Activated CD4-positive, CD25-positive, alpha-beta regulatory T cell treated with anti-CD3 and anti-CD28 coated beads, Interleukin-2, amount 50 U/mL, for 16 hours (primary cell): ENCODE results near the gene DGKQ.
"Not testable (repeated sequence)": the region's sequence is repeated elsewhere in the genome, so short reads cannot be mapped to it uniquely, and the experiment has no call there.

Experiments used
- DNase-seq: peaks from one replicate; pipeline ENCODE4 v3.0.0-alpha.2; 2020; ENCODE audit warnings: low read depth, low spot score

Gene DGKQ

DNA sequence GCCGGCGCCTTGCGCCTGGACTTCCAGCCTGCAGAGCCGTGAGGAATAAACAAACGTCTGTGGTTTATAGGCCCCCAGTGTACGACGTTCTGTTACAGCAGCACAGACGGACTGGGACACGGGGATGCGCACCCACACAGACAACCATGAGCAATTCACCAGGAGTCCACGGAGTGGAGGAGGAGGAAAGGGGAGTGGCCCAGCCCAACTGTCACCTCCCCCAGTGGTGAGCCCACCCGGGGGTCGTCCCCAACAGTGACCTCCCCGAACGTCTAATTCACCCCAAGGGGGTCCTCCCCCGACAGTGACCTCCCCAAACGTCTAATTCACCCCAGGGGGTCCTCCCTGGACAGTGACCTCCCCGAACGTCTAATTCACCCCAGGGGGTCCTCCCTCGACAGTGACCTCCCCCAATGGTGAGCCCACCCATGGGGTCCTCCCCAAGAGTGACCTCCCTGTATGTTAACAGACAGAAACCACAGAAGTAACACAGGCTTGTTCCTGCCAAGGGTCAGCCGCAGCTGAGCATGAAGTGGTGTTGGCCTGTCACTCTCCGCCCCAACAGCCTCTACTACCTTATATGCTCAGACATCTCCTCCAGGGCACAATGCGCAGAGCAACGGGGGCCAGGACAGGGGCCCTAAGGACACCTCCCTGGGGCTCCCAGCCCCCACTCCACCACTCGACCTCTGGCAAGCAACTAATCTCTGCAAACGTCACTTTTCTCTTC is 47.4 kb downstream of the DGKQ start:
- DNase-seq: no peak

DNA sequence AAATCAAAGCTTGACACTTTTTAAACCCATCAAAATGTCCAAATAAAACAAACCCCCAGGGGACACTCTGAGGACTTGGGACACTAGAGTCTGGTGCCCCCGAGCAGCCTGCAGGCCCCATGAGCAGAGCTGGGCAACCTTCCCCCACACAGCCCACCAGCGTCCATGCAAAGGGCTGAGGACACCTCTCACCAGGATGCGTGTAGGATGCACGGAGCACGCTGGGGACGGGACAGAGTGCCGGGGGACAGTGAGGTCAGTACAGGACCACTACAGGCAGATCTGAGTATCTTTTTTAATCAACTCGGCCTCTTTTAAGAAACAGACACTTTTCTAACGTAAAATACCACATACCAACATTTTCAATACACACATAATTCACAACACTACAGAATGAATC is 48.2 kb downstream of the DGKQ start:
- DNase-seq: no peak

DNA sequence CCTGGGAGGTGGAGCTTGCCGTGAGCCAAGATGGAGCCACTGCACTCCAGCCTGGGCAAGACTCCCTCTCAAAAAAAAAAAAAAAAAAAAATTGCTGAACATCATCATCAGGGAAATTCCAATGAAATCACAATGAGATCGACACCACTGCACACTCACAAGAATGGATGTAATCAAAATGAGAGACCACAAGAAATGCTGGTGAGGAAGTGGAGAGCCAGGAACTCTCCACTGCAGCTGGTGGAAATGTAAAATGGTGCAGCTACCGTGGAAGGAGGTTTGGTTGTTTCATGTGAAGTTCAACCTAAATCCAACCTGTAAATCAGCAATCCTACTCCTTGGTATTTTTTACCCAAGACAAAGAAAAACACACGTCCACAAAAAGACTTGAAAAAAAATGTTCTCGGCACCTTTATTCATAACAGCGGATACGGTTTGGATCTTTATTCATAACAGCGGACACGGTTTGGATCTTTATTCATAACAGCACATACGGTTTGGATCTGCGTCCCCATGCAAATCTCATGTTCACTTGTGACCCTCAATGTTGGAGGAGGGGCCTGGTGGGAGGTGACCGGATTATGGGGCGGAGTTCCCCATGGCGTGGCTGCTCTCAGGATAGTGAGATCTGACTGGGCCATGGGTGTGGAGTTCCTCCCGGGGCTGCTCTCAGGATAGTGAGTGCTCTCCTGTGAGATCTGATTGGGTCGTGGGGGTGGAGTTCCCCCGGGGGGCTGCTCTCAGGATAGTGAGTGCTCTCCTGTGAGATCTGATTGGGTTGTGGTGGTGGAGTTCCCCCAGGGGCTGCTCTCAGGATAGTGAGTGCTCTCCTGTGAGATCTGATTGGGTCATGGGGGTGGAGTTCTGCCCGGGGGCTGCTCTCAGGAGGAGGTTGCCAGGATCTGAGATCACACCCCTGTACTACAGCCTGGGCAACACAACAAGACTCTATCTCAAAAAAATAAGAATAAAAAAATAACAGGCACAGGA is 49.0 kb downstream of the DGKQ start:
- DNase-seq: no peak

DNA sequence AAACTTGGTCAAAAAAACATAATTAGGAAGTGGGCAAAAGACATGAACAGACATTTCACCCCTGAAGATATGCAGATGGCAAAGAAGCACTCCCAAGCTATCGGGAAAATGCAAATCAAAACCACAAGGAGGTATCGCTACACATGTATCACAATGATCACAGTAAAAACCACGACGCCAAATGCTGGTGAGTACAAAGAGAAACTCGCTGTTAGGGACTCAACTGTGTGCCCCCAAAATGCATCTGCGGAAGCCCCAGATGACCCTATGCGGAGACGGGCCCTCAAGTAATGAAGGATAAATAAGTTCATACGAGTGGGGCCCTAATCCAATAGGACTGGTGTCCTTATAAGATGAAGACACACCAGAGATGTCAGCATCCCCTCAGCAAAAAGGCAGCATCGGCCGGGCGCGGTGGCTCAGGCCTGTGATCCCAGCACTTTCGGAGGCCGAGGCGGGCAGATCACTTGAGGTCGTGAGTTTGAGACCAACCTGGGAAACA is 51.5 kb downstream of the DGKQ start:
- DNase-seq: no peak

DNA sequence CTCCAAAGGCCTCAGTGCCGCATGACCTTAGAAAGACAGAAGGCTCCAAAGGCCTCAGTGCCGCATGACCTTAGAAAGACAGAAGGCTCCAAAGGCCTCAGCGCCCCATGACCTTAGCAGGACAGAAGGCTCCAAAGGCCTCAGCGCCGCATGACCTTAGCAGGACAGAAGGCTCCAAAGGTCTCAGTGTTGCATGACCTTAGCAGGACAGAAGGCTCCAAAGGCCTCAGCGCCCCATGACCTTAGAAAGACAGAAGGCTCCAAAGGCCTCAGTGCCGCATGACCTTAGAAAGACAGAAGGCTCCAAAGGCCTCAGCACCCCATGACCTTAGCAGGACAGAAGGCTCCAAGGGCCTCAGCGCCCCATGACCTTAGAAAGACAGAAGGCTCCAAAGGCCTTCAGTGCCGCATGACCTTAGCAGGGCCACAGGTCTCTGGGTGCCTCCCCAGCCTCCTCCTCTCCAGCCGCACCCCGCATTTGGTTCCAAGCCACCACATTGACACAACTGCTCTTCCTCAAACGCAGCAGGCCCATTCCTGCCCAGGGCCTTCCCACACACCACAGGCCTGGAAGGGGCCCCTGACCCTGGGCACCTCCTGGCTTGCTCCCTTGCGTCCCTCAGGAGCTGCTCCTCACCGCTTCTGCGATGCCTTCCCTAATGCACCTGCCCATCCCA is 54.2 kb downstream of the DGKQ start:
- not testable (repeated sequence) for DNase-seq

DNA sequence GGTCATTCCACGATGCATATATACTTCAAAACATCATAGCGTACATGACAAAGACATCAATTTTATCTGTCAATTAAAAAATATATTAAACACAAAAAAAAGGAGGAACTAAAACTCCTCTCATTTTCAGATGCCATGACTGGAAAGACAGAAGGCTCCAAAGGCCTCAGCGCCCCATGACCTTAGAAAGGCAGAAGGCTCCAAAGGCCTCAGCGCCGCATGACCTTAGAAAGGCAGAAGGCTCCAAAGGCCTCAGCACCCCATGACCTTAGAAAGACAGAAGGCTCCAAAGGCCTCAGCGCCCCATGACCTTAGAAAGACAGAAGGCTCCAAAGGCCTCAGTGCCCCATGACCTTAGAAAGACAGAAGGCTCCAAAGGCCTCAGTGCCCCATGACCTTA is 54.8 kb downstream of the DGKQ start:
- DNase-seq: not testable (repeated sequence)

DNA sequence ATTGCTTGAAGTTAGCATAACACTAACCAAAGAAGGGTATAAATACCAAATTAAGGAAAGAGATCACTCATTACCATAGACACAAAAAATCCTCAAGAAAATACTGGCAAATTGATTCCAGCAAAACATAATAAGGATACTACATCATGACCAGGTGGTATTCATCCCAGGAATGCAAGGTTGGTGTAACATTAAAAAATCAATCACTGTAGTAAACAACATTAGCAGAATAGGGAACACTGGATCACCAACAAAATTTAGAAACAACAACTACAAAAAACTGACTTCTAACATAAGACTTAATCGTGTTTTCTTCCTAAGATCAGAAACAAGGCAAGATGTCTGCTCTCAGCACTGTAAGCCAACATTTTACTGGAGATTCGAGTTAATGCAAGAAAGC is 55.4 kb downstream of the DGKQ start:
- no peak for DNase-seq

DNA sequence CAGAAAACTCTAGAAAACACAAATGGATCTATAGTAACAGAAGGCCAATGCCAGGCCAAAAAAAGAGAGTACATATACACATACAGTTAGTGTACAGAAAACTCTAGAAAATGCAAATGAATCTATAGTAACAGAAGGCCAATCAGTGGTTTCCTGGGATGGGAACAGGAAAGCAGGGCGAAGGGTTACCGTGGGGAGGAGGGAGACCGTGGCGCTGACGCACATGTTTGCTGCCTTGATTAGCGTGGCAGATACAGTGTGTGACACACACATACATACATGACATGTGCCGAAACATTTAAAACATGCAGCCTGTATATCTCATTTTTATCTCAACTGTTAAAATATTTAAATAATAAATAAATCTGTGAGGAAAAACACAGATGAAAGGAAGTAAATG is 55.9 kb downstream of the DGKQ start:
- DNase-seq: no peak

DNA sequence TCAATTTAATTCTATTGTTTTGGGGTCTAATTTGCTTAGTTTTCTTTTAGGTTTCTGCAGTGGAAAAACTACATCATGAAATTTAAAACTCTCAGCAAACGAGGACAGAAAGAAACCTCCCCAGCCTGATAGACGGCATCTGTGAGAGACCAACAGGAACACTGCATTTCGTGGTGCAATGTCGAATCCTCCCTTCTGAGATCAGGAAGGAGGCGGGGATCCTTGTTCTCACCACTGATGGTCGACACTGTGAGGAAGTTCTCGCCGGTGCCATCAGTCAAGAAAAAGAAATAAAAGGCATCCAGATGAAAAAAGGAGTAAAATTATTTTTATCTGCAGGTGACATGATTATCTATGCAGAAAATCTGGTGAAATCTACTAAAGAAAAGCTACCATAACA is 57.8 kb downstream of the DGKQ start:
- no peak for DNase-seq

DNA sequence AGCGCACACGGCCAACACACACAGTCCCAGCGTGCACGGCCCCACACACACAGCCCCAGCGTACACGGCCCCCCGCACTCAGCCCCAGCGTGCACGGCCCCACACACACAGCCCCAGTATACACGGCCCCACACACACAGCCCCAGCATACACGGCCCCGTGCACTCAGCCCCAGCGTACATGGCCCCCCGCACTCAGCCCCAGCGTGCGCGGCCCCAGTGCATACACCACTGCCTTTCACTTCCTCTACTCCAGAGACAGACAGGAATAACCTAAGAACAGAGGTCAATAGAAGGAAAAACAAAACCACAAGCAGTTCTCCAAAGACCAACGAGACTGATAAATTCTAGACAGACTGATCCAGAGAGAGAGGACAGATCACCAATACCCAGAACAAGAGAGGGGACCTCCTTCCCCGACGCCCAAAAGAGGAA is 58.3 kb downstream of the DGKQ start:
- no peak for DNase-seq

DNA sequence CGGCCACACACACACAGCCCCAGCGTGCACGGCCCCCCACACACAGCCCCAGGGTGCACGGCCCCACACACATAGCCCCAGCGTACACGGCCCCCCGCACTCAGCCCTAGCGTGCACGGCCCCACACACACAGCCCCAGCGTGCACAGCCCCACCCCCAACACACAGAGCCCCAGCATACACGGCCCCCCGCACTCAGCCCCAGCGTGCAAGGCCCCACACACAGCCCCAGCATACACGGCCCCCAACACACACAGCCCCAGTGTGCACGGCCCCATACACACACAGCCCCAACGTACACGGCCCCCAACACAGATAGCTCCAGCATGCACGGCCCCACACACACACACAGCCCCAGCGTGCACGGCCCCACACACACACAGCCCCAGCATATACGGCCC is 58.8 kb downstream of the DGKQ start:
- DNase-seq: no peak

DNA sequence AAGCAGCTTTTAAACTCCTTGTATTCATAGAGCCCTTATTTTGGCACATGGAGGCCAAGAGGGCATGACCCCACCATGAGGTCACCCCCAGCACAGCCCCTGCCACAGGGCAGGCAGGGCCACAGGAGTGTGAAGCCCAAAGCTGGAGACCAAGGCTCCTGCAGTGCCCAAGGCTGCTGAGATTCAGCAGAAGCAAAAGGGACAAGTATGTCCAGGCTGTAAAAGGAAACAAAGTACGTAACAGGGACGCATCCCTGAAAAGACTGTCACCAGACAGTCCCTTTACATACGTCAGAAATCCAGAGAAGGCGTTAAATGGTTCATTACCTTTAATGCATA is 60.1 kb downstream of the DGKQ start:
- no peak for DNase-seq

DNA sequence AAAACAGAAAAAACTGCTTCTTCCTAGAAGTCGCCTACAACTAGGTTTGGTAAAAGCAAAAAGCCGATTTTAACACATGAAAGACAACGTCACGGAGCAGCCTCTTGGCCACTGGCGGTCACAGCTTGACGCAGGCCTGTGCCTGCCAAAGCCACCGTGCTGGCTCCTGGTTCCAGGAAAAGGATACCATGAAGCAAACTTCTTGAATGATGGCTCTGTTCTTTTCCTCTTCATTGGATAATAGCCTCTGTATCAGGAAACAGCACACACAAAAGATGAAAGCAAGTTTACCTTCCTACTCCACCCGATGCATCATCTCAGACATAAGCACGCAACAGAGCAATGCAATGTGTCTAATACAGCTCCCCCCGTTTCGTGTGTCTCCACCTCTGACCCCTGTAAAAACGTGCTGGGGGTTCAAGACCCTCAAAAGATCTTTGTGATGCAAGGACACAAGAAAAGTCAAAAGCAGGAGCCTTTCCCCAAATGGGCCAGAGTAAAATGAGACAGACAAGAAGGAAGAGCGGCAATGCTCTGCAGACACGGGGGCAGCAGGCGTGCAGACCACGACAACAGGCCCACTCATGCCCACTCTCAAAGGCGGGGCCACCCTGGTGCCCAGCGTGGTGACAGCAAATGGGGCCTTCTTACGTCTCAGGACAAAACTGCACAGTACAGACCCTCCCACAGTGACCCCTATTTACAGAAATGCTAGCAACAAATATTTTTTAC is 60.7 kb downstream of the DGKQ start:
- DNase-seq: no peak

DNA sequence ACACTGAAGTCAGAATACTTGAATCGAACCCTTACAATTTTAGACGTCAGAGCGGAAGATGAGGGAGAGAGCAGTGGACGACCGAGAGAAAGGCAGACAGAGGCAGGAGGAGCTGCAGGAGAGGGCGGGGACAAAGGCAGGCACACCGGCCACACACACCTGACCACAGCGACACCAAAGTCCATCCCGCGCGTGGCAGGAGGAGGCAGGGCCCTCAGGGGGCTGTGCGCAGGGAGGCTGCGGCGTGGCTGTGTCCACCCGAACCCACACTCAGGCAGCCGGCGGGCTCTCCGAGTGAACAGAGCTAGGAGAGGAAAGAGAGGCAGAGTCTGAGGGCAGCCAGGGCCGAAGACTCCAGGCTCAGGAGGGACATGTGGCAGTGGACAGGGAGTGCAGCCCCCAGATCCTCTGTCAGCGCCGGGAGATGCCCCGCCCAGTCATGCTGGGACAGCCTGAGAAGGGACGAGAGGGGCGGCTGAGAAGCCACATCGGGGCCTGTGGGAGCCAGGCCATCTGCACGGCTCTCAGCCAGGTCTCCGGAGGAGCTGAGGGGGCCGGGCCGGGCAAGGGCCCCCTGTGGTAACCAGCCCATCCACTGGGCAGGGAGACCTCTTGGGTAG is 61.4 kb downstream of the DGKQ start:
- DNase-seq: no peak

DNA sequence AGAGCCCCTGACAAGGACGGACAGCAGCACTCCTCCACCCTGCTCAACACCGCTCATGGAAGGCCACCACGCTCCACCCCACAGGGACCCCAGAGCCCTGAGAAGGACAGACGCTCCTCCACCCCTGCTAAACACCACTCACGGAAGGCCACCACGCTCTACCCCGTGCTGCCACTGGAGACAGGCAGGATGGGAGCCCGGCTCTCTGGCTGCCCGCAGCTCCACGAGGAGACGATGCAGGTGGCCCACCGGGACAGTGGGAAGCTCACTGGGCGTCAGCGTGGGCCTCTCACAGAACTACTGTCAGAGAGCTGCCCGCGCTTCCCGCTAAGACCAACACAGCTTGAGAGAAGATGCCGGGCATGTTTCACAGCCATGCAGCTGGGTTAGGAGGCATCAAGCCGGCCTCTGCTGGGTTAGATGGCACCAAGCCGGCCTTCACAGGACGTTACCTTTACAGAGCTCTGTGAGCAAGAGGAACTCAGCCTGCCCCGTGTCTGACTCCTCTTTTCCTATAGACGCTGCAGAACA is 62.1 kb downstream of the DGKQ start:
- DNase-seq: no peak

DNA sequence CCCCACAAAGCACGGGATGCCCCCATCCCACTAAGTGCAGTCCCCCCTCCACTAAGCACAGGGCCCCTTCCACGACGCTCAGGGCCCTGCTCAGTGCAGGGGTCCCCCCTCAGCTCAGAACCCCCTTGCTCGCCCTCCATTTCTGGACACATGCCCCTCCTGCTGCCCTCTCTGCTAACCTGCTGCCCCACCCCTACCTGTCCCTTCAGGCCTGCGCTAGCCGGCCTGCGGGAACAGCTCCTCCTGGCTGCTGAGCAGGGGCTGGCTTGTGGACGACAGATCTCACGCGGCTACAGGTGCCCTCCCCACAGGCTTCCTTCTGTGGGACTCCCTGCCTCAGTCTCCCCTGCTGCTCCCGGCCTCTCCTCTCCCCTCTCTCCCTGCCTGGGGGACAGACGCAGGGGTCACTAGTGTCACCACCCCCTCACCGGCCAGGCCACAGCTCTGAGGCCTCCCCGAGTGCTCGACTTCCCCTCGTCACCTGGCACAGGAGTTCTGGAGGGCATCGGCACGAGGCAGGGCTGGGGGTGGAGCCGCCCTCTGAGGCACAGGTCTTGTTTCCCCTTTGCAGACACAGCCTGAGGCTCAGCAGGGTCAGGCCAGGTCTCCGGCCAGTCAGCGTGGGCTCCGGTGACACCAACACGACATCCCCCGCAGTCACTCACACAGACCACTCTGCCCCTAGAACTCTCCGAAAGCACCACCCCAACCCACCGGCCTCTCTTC is 62.8 kb downstream of the DGKQ start:
- no peak for DNase-seq

DNA sequence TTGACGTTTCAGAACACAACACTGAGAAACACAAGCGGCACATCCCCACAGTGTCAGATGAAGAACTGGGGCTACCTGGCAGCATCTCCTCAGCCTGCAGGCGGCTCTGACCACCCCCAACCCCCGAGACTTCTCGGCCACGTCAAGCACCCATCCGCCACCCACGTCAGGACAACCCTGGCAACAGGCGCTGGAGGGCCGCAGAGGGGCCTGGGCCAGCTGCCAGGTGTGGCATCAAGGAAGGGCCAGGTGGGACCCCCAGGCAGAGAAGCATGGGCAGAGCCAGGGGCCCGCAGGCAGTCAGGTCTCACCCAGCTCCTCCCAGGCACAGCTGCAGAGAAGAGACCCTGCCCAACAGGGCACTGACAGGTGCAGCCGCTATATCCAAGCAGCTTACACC is 63.5 kb downstream of the DGKQ start:
- DNase-seq: no peak

DNA sequence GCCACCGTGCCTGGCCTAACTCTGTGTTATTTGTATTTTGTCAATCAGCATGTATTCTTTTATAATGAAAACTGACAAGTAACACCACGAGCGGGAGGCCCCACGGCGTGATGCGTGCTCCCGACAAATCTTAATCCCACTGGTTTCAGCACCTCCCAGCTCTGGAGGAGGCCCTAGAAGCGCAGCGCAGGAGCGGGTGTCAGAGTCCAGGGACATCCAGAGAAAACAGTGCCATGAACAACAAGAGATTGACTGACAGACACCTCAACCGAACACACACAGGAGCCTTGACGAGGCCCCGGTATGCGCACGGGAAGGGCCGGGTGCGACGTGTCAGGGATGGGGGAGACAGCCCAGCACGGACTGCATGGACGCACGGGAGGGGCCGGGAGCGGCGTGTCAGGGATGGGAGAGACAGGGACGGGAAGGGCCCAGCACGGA is 64.2 kb downstream of the DGKQ start:
- no peak for DNase-seq
